LNCAP (cell line): ENCODE measurements around the gene TBC1D24.

ENCODE experiments used
- CTCF ChIP-seq: fragments of 450-650 bp; IDR thresholded peaks from 2 replicates; pipeline ENCODE4 v1.5.1; 2017; ENCODE audit warnings: mild to moderate bottlenecking

The TBC1D24 gene

GRCh38 chr16:2529961-2530628 lies 55.2 kb downstream of the TBC1D24 start:
- no peak for TF ChIP-seq CTCF

GRCh38 chr16:2530629-2531318 lies 55.8 kb downstream of the TBC1D24 start:
- no peak for TF ChIP-seq CTCF

GRCh38 chr16:2531371-2531695 lies 56.4 kb downstream of the TBC1D24 start, which contains the start of gene CEMP1:
Gene CEMP1 (minus strand): TSS chr16:2531408. CDS start chr16:2531073, 335 bp downstream.
- TF ChIP-seq CTCF, result no peak

- no peak for TF ChIP-seq CTCF
Measured at GRCh38 chr16:2531696-2532493, 57.0 kb downstream of the TBC1D24 start.

GRCh38 chr16:2532494-2533141 lies 57.7 kb downstream of the TBC1D24 start:
- TF ChIP-seq CTCF, result no peak

- TF ChIP-seq CTCF, result no peak
Measured at GRCh38 chr16:2533912-2534311, 59.0 kb downstream of the TBC1D24 start.

- no peak for TF ChIP-seq CTCF
Measured at GRCh38 chr16:2535625-2536013, 60.7 kb downstream of the TBC1D24 start.
